Measurements from ENCODE around the gene LRIG1. TPM values are rescaled to one million over a fixed set of nuclear protein-coding genes. Genes with fewer than 3 reads are reported as not detected.
A peak's percentile ranks its signal among the peaks of the same experiment; 100 is the strongest.

The LRIG1 gene
- 100 to 1,000 TPM; 121 to 131 TPM for total RNA-seq

- peaks cover 8 to 26% of the 10 kb centered on the region in 2 donors for H3K4me1 ChIP-seq (ENCODE audit: control insufficient read depth in 1 of 2, low read depth in 2 of 2)
- H3K36me3 ChIP-seq, result no peaks in the 10 kb centered on the region
- ATAC-seq (ENCODE audit: insufficient number of reproducible peaks, low FRiP score, low read depth), result peak; percentile 92
- peak; percentile 97 for DNase-seq (ENCODE audit: low spot score)
- no peaks in the 10 kb centered on the region for H3K27me3 ChIP-seq (replicated peaks; ENCODE audit: insufficient read depth)
- no peak for TF ChIP-seq CTCF (IDR thresholded peaks at IDR 0.05)
- H3K27ac ChIP-seq, result peak within 1 kb of the TSS; percentile 86 to 94
- H3K9me3 ChIP-seq, result no peaks in the 10 kb centered on the region
- peak within 1 kb of the TSS; percentile 93 for H3K4me3 ChIP-seq
Measured at GRCh38 chr3:66500576-66501482, at the start of gene LRIG1. Gene LRIG1 (minus strand): TSS chr3:66501022. CDS start chr3:66500407, 615 bp downstream.

- H3K36me3 ChIP-seq, result no peaks in the 10 kb centered on the region
- ATAC-seq (ENCODE audit: insufficient number of reproducible peaks, low FRiP score, low read depth) (no peak), DNase-seq (ENCODE audit: low spot score) (no peak)
- no peak for TF ChIP-seq CTCF (IDR thresholded peaks at IDR 0.05)
- H3K4me1 ChIP-seq (ENCODE audit: control insufficient read depth in 1 of 2, low read depth in 2 of 2), result no peaks in the 10 kb centered on the region
- no peak overlapping the region for H3K4me3 ChIP-seq
- H3K9me3 ChIP-seq, result no peaks in the 10 kb centered on the region
- no peak overlapping the region for H3K27ac ChIP-seq
- H3K27me3 ChIP-seq (replicated peaks; ENCODE audit: insufficient read depth), result no peaks in the 10 kb centered on the region
Measured at GRCh38 chr3:66544619-66545429, 44.0 kb upstream of the LRIG1 start.

GRCh38 chr3:66542153-66542552, 41.3 kb upstream of the LRIG1 start:
- no peaks in the 10 kb centered on the region for H3K9me3 ChIP-seq
- ATAC-seq (ENCODE audit: insufficient number of reproducible peaks, low FRiP score, low read depth), result no peak

GRCh38 chr3:66539466-66539989, 38.7 kb upstream of the LRIG1 start:
- Histone ChIP-seq H3K9me3 (no peaks in the 10 kb centered on the region), H3K4me1 (ENCODE audit: control insufficient read depth in 1 of 2, low read depth in 2 of 2) (no peaks in the 10 kb centered on the region), H3K27ac (no peak overlapping the region), H3K36me3 (no peaks in the 10 kb centered on the region), H3K27me3 (replicated peaks; ENCODE audit: insufficient read depth) (no peaks in the 10 kb centered on the region), H3K4me3 (no peak overlapping the region)
- DNase-seq (ENCODE audit: low spot score), result no peak
- no peak for ATAC-seq (ENCODE audit: insufficient number of reproducible peaks, low FRiP score, low read depth)
- no peak for TF ChIP-seq CTCF (IDR thresholded peaks at IDR 0.05)

More at GRCh38 chr3:66542153-66542552, 41.3 kb upstream of the LRIG1 start:
- Histone ChIP-seq H3K27me3 (replicated peaks; ENCODE audit: insufficient read depth) (no peaks in the 10 kb centered on the region), H3K4me3 (no peak overlapping the region), H3K36me3 (no peaks in the 10 kb centered on the region), H3K4me1 (ENCODE audit: control insufficient read depth in 1 of 2, low read depth in 2 of 2) (no peaks in the 10 kb centered on the region), H3K27ac (no peak overlapping the region)
- TF ChIP-seq CTCF (IDR thresholded peaks at IDR 0.05), result no peak
- DNase-seq (ENCODE audit: low spot score), result no peak

- ATAC-seq (ENCODE audit: insufficient number of reproducible peaks, low FRiP score, low read depth) (no peak), DNase-seq (ENCODE audit: low spot score) (no peak)
- H3K9me3 ChIP-seq, result no peaks in the 10 kb centered on the region
- no peaks in the 10 kb centered on the region for H3K4me1 ChIP-seq (ENCODE audit: control insufficient read depth in 1 of 2, low read depth in 2 of 2)
- H3K27ac ChIP-seq, result no peak overlapping the region
- no peaks in the 10 kb centered on the region for H3K27me3 ChIP-seq (replicated peaks; ENCODE audit: insufficient read depth)
- no peak overlapping the region for H3K4me3 ChIP-seq
- no peaks in the 10 kb centered on the region for H3K36me3 ChIP-seq
- TF ChIP-seq CTCF (IDR thresholded peaks at IDR 0.05), result no peak
Measured at GRCh38 chr3:66538390-66538789, 37.6 kb upstream of the LRIG1 start.

Data from thoracic aorta (tissue), 2 donors.